H1 (cell line): ENCODE measurements around the gene ARG2. TPM values are rescaled to one million over a fixed set of nuclear protein-coding genes. Genes with fewer than 3 reads are reported as not detected.
A peak's percentile ranks its signal among the peaks of the same experiment; 100 is the strongest.
"Not testable (repeated sequence)": the region's sequence is repeated elsewhere in the genome, so short reads cannot be mapped to it uniquely, and the experiment has no call there.

ENCODE experiments used
- CTCF ChIA-PET: fragments of 300-600 bp; sonication (Branson Sonifier 250); formaldehyde crosslinking; loops from one replicate; lab custom pipeline; 2021; ENCODE audit not compliant: partially characterized antibody; lab: Charles Lee
- POLR2A ChIA-PET: fragments of 300-600 bp; sonication (Branson Sonifier 250); formaldehyde crosslinking; loops from one replicate; lab custom pipeline; 2021; ENCODE audit warnings: inconsistent platforms; ENCODE audit not compliant: partially characterized antibody; lab: Charles Lee
- DNase-seq, 2 experiments: peaks; one replicate each; pipeline versions ENCODE4 v3.0.0 to v3.0.0-alpha.2; 2010 to 2022; ENCODE audit warnings: low spot score in 2 of 2, low read depth in 1 of 2, mixed read lengths in 1 of 2
- FAIRE-seq: peaks from 2 replicates; lab custom pipeline; 2011; peaks lifted over from hg19 to GRCh38; lab: Jason Lieb, UNC
- H2AFZ ChIP-seq: 2 replicates; pipeline ENCODE4 v1.8.1; 2012; ENCODE audit warnings: low read length, inconsistent platforms
- H2AK5ac ChIP-seq: 2 replicates; pipeline ENCODE4 v1.6.1; 2013; ENCODE audit warnings: low read depth, low read length
- H2BK120ac ChIP-seq: replicated peaks from 2 replicates; pipeline ENCODE3; 2013; ENCODE audit warnings: low read depth, low read length, inconsistent platforms
- H2BK12ac ChIP-seq: 2 replicates; pipeline ENCODE4 v1.6.1; 2013; ENCODE audit warnings: low read depth, low read length
- H2BK15ac ChIP-seq: 2 replicates; pipeline ENCODE4 v1.6.1; 2013; ENCODE audit warnings: low read length
- H2BK20ac ChIP-seq: 2 replicates; pipeline ENCODE4 v1.6.1; 2013; ENCODE audit warnings: low read length
- H2BK5ac ChIP-seq: 2 replicates; pipeline ENCODE4 v1.6.1; 2013; ENCODE audit warnings: low read depth, low read length
- H3K14ac ChIP-seq: 2 replicates; pipeline ENCODE4 v1.6.1; 2013; ENCODE audit warnings: inconsistent platforms; ENCODE audit not compliant: insufficient read length
- H3K18ac ChIP-seq: 2 replicates; pipeline ENCODE4 v1.6.1; 2013; ENCODE audit warnings: low read length; ENCODE audit errors: extremely low read depth
- H3K23ac ChIP-seq: 2 replicates; pipeline ENCODE4 v1.6.1; 2013; ENCODE audit warnings: inconsistent platforms; ENCODE audit not compliant: insufficient read length
- H3K23me2 ChIP-seq: 2 replicates; pipeline ENCODE4 v1.6.1; 2013; ENCODE audit warnings: low read depth, low read length
- H3K27ac ChIP-seq: 2 replicates; pipeline ENCODE4 v1.6.1; 2011; ENCODE audit warnings: low read depth, low read length, inconsistent platforms
- H3K27me3 ChIP-seq, 4 experiments: replicated peaks in 1 of 4; 1 replicate in 1 of 4; 2 replicates in 3 of 4; pipeline versions ENCODE4 v1.6.1 to v1.8.1; 2011 to 2013; ENCODE audit warnings: low read length in 3 of 4, mild to moderate bottlenecking in 3 of 4, inconsistent platforms in 2 of 4, mixed read lengths in 2 of 4, moderate library complexity in 1 of 4; ENCODE audit not compliant: control insufficient read depth in 3 of 4, insufficient read depth in 3 of 4; ENCODE audit errors: extremely low read depth in 1 of 4
- H3K36me3 ChIP-seq, 4 experiments: 2 replicates each; pipeline versions ENCODE4 v1.6.1 to v1.8.1; 2011 to 2013; ENCODE audit warnings: mild to moderate bottlenecking in 4 of 4, low read length in 3 of 4, moderate library complexity in 2 of 4, control low read depth in 1 of 4, inconsistent platforms in 1 of 4; ENCODE audit not compliant: insufficient read depth in 4 of 4, control insufficient read depth in 2 of 4
- H3K4ac ChIP-seq: replicated peaks from 2 replicates; pipeline ENCODE3; 2013; ENCODE audit warnings: low read length, low read depth, mixed read lengths, inconsistent platforms; ENCODE audit not compliant: insufficient read length
- H3K4me1 ChIP-seq, 4 experiments: replicated peaks in 1 of 4; 1 replicate in 1 of 4; 2 replicates in 3 of 4; pipeline versions ENCODE4 v1.6.1 to v1.8.1; 2011 to 2013; ENCODE audit warnings: low read length in 3 of 4, inconsistent platforms in 2 of 4, mixed read lengths in 1 of 4; ENCODE audit not compliant: insufficient read depth in 4 of 4, control insufficient read depth in 3 of 4
- H3K4me2 ChIP-seq, 2 experiments: 2 replicates each; pipeline versions ENCODE4 v1.6.1 to v1.8.1; 2011 to 2013; ENCODE audit warnings: low read depth in 2 of 2, low read length in 2 of 2, control low read depth in 1 of 2, inconsistent platforms in 1 of 2, mild to moderate bottlenecking in 1 of 2; ENCODE audit not compliant: insufficient read depth in 1 of 2
- H3K4me3 ChIP-seq, 4 experiments: fragments of 200-600, 300-600 bp in 1 of 4; sonication (generic), shearing (Covaris generic), sonication (Bioruptor Twin) in 1 of 4; 2 replicates each; pipeline versions ENCODE4 v1.5.1 to v1.8.1; 2011 to 2016; ENCODE audit warnings: low read length in 4 of 4, low read depth in 3 of 4, control low read depth in 2 of 4, inconsistent platforms in 2 of 4, mild to moderate bottlenecking in 2 of 4, mixed read lengths in 1 of 4, moderate library complexity in 1 of 4; ENCODE audit not compliant: insufficient read depth in 2 of 4; ENCODE audit errors: extremely low read depth in 1 of 4
- H3K56ac ChIP-seq: replicated peaks from 2 replicates; pipeline ENCODE3; 2013; ENCODE audit warnings: low read depth, mild to moderate bottlenecking, mixed read lengths, low read length, inconsistent platforms; ENCODE audit not compliant: insufficient read length
- H3K79me1 ChIP-seq: 2 replicates; pipeline ENCODE4 v1.6.1; 2013; ENCODE audit warnings: low read depth, low read length, control low read depth
- H3K79me2 ChIP-seq, 2 experiments: 2 replicates each; pipeline versions ENCODE4 v1.6.1 to v1.8.1; 2012 to 2013; ENCODE audit warnings: low read length in 2 of 2, mild to moderate bottlenecking in 2 of 2, inconsistent platforms in 1 of 2; ENCODE audit not compliant: insufficient read depth in 2 of 2, control insufficient read depth in 1 of 2
- H3K9ac ChIP-seq, 4 experiments: replicated peaks in 1 of 4; 1 replicate in 1 of 4; 2 replicates in 3 of 4; pipeline versions ENCODE4 v1.6.1 to v1.8.1; 2011 to 2013; ENCODE audit warnings: low read depth in 3 of 4, low read length in 3 of 4, control low read depth in 2 of 4, mild to moderate bottlenecking in 2 of 4, moderate library complexity in 2 of 4, inconsistent platforms in 1 of 4; ENCODE audit errors: extremely low read depth in 1 of 4
- H3K9me3 ChIP-seq, 2 experiments: 2 replicates each; pipeline versions ENCODE4 v1.6.1 to v1.8.1; 2012 to 2013; ENCODE audit warnings: mild to moderate bottlenecking in 2 of 2, moderate library complexity in 2 of 2, control low read depth in 1 of 2, inconsistent platforms in 1 of 2, low read depth in 1 of 2, low read length in 1 of 2, mixed read lengths in 1 of 2; ENCODE audit not compliant: insufficient read depth in 2 of 2
- H4K20me1 ChIP-seq, 2 experiments: replicated peaks in 1 of 2; 2 replicates each; pipeline versions ENCODE3 to v1.8.1; 2011 to 2013; ENCODE audit warnings: inconsistent platforms in 2 of 2, low read length in 2 of 2, mild to moderate bottlenecking in 1 of 2; ENCODE audit not compliant: insufficient read depth in 2 of 2, control insufficient read depth in 1 of 2
- H4K5ac ChIP-seq: 2 replicates; pipeline ENCODE4 v1.6.1; 2013; ENCODE audit warnings: low read length, low read depth, mixed read lengths, inconsistent platforms; ENCODE audit not compliant: insufficient read length
- H4K8ac ChIP-seq: 2 replicates; pipeline ENCODE4 v1.8.0; 2013; ENCODE audit warnings: mild to moderate bottlenecking, moderate library complexity, low read length, inconsistent platforms; ENCODE audit not compliant: insufficient read depth; ENCODE audit errors: extremely low read depth
- H4K91ac ChIP-seq: replicated peaks from 2 replicates; pipeline ENCODE3; 2013; ENCODE audit warnings: low read length, mixed read lengths, inconsistent platforms; ENCODE audit not compliant: insufficient read length
- WGBS, 2 experiments: shearing (Covaris generic) in 1 of 2; methylation state at CpG; one replicate each; pipeline versions ENCODE4 v1.1.6 to v1.1.7; 2013 to 2015; ENCODE audit warnings: low lambda C conversion rate in 2 of 2, mixed read lengths in 2 of 2, inconsistent platforms in 1 of 2, low coverage in 1 of 2, missing lambda C conversion rate in 1 of 2; ENCODE audit not compliant: insufficient replicate concordance in 2 of 2, insufficient coverage in 1 of 2, insufficient read length in 1 of 2; ENCODE audit errors: extremely low coverage in 1 of 2, missing lambda C conversion rate in 1 of 2; 5-methylcytosine and 5-hydroxymethylcytosine counted together
- polyA plus RNA-seq, 7 experiments: library from polyadenylated mRNA; depleted of rRNA in 3 of 7; stranded (reverse) in 5 of 7; unstranded in 2 of 7; fragments of >200 nt in 5 of 7; fragments of 200-250 nt in 2 of 7; gene quantifications; 1 replicate in 5 of 7; 2 replicates in 1 of 7; 4 replicates in 1 of 7; pipeline versions ENCODE4 v1.2.1 to v1.2.3, GENCODE V29; 2011 to 2013; ENCODE audit warnings: missing spikeins in 2 of 7, mixed read lengths in 2 of 7
- total RNA-seq: library from RNA; stranded (reverse); fragmentation: NEBNext Ultra II Directional; extraction: Animal tissue kit (Norgen Biotek cat#: 25700); gene quantifications from 2 replicates; pipeline ENCODE4 v1.2.1, GENCODE V29; 2021

The ARG2 gene
- total and polyA plus RNA-seq, 2 of the 8 experiments (the other 6 are each of a cell fraction or from before 2014, with no cell fraction given) = 49.9 to 59.1 TPM

DNA sequence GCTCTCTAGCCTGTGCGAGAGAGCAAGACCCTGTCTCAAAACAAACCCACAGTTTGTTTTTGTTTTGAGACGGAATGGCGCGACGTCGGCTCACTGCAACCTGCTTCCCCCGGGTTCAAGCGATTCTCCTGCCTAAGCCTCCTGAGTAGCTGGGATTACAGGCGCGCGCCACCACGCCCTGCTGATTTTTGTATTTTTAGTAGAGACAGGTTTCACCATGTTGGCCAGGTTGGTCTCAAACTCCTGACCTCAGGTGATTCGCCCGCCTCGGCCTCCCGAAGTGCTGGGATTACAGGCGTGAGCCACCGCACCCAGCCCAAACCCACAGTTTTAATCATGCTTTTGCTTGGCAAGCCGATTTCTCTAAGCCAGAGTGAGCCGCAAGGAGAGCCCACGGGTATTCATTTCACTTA lies 19.2 kb upstream of the ARG2 start:
- not testable (repeated sequence) for H4K91ac ChIP-seq, H3K9me3 ChIP-seq, H2AK5ac ChIP-seq, H3K9ac ChIP-seq, H2BK12ac ChIP-seq, H3K79me1 ChIP-seq, H2BK20ac ChIP-seq, H4K5ac ChIP-seq, H3K23ac ChIP-seq, H2BK120ac ChIP-seq, H3K14ac ChIP-seq, DNase-seq, H4K20me1 ChIP-seq, H3K79me2 ChIP-seq, H2BK15ac ChIP-seq, H3K27ac ChIP-seq, H3K56ac ChIP-seq, H3K4me1 ChIP-seq, H3K4ac ChIP-seq, H2BK5ac ChIP-seq, H3K36me3 ChIP-seq, FAIRE-seq, H3K23me2 ChIP-seq
- peak overlapping the region; percentile 84 to 89 for H3K4me2 ChIP-seq
- H4K8ac ChIP-seq = peak overlapping the region; percentile 93; the same call in 1 of the 2 replicates
- H2AFZ ChIP-seq = 0 out of 2 replicates have a peak overlapping the region, but pooled peaks have one; percentile 81
- H3K27me3 ChIP-seq = peaks cover 5 to 47% (median 27%) of the 10 kb centered on the region in 4 experiments
- H3K4me3 ChIP-seq = peak overlapping the region; percentile 37 to 79 (median 70); a peak in 7 of 8 replicates
- CTCF ChIA-PET = interaction anchor here (0.8 to 3.3 kb wide), 30 partner anchors 8 to 190 kb away, joined by 3 to 21 read pairs (median 4); partner anchors contain the start of gene ARG2
- peak overlapping the region; percentile 60; the same call in 1 of the 2 replicates for H3K18ac ChIP-seq
- POLR2A ChIA-PET = interaction anchor here (0.6 to 2.8 kb wide), 8 partner anchors 9 to 157 kb away, joined by 3 to 13 read pairs (median 6); partner anchors contain the start of genes ARG2 and VTI1B
- WGBS, 2 experiments = 94% methylated on average over 21 of the region's 21 CpGs; no CpG with 5 or more reads in 1 of the 2 experiments
